GM18909 (cell line): ENCODE results near the gene CEP83.
"Not testable (repeated sequence)": the region's sequence is repeated elsewhere in the genome, so short reads cannot be mapped to it uniquely, and the experiment has no call there.

Experiments used
- ATAC-seq: cut with Tn5 transposase; IDR thresholded peaks from one replicate; pipeline ENCODE4 v1.9.1; 2021; ENCODE audit warnings: mild to moderate bottlenecking; ENCODE audit not compliant: unreplicated experiment, poor library complexity

Gene CEP83

DNA sequence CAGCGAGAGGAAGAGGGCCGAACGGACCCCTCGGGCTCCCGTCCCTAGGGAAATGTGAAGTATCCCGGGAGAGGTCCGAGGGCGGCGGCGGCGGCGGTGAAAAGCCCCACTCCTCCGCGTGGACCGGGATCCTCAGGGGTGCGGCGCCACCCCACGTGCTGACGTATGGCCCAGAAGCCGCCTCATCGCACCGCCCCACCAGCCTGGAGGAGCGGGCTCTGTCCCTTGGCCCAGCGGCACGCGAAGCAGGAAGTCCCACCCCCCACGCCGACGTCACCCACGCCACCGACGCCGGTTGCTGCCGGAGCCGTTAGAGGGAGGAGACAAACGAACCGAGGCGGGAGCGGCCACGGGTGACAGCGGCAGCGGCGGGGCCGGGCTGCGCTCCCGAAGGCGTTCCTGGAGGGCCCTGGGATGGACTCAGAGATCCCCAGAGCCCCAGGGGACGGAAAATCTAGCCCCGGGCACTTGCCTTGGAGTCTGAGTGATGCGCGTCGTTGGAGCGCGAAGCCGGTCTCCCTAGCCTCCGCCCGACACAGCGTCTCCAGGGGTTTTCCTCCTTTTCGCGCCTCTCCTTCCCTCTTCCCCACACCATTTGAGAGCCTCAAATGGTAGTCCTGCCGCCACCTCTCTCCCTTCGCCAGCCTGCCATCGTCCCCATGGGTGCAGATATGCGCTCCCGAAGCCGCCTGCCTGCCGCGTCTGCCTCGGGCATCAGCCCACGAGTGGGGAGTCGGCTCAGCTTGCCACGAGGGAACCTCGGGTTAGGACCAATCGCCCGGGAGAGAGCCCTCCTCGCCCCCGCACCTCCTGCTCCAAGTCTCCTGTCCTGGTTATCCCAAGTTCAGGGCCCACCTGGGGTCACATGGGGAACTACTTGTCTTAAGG, at the start of gene CEP83:
TSS of gene CEP83 (minus strand) at position 140 of the 888 bp plus-strand sequence. CDS start 47,377 bp downstream, outside the sequence.
- peak; percentile 99 for ATAC-seq

DNA sequence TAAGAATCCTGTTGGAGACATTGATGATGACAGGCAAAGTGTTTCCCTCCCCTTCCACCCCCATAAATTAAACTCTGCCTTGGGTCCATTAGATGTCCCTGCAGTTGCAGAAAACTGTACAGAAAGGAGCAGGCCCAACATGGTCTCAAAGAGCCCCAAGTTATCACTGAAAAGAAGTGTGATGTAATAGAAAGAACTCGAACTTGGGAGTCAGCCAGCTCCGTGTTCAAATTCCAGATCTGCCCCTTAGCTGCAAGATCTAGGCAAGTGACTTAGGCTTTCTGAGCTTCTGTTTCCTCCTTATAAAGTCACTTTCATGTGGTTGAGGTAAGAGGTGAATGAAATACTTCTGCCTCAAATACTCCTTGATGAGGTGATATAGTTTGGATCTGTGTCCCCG, 49.6 kb upstream of the CEP83 start:
- ATAC-seq: no peak

- ATAC-seq: no peak
Observed at GRCh38 chr12:94507455-94507854, 47.8 kb upstream of the CEP83 start.

GRCh38 chr12:94504386-94504785, 44.7 kb upstream of the CEP83 start:
- no peak for ATAC-seq

DNA sequence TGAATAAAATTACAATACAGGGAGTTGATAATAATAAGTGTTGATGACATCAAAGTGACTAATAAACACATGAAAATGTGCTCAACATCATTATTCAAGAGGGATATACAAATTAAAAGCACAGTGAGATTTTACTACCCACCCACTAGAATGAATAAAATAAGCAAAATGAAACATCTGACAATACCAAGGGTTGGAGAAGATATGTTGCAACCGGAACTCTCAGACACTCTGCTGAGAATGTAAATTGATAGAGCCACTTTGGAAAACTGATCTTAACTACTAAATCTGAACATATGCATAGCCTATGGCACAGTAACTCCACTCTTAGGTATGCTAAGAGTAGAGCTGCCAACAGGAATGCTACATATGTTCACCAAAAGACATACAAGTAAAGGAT, 44.0 kb upstream of the CEP83 start:
- ATAC-seq: no peak

- no peak for ATAC-seq
Observed at GRCh38 chr12:94500831-94501567, 41.3 kb upstream of the CEP83 start.

DNA sequence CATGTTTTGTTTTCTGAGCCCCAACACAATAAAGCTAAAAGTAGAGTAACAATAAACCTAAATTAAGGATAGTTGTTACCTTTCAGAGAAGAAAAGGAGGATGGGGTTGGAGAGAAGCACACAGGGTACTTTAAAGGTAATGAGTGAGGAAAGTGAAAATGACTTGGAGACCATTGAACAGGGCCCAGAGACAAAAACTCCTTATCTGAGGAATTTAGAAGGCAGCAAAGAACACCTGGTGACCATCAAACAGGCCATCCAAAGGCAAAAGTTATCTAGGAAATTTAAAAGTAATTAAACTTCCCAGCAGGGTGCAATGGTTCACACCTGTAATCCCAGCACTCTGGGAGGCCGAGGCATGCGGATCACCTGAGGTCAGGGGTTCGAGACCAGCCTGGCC, 39.0 kb upstream of the CEP83 start:
- ATAC-seq: no peak

- no peak for ATAC-seq
Observed at GRCh38 chr12:94498073-94498472, 38.4 kb upstream of the CEP83 start.

GRCh38 chr12:94495445-94496115, 35.9 kb upstream of the CEP83 start:
- ATAC-seq: no peak

GRCh38 chr12:94491489-94491888, 31.8 kb upstream of the CEP83 start:
- ATAC-seq: no peak

DNA sequence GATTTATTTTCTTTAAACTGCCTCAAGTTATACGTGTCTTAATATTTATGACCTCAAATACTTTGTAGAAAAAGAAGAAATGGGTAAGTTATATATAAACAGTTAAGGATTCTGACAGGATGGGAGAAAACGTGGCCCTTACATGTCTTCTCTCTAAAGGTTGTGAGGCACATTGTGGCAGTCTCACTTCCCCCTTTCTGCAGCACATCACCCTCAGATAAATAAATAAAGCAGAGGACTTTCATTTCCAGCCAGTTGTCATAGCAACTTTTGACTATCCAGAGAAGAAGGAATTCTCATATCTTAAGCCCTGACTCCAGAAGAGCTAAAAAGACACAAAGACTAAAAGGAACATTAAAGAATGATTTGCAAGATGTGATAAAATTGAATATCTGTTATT, 28.8 kb upstream of the CEP83 start:
- peak; percentile 94 for ATAC-seq

- ATAC-seq: no peak
Observed at GRCh38 chr12:94481734-94482133, 22.1 kb upstream of the CEP83 start.

DNA sequence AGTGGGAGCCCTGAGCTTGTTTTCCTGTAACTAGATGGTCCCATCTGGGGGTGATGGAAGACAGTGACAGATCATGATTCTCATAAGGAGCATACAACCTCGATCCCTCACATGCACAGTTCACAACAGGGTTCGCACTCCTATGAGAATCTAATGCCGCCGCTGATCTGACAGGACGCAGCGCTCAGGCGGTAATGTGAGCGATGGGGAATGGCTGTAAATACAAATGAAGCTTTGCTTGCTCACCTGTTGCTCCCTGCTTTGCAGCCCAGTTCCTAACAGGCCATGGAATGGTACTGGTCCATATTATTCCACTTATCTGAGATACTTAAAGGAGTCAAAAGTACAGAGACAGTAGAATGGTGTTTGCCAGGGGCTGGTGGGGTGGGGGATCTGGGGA, 9.9 kb upstream of the CEP83 start:
- ATAC-seq: no peak

DNA sequence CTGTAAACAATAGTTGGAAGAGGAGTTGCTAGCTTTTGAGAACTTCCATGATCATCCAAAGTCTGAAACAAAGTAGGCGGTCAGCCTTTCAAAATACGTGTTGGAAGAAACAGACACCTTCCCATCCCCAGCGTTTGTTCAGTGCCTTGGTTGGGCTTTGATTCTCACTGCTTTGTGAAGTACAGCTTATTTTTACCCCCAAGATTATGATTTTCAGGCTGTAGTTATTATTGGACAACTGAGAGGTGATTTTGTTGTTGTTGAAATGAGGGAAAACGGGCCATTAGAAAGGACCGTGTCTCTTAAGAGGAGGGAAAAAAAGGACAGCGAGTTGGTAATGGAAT, 921 bp upstream of the CEP83 start:
- no peak for ATAC-seq

GRCh38 chr12:94458877-94459727, 565 bp downstream of the CEP83 start:
- peak; percentile 43 for ATAC-seq

GRCh38 chr12:94457311-94457710, 2.4 kb downstream of the CEP83 start:
- no peak for ATAC-seq

GRCh38 chr12:94454318-94454717, 5.3 kb downstream of the CEP83 start:
- not testable (repeated sequence) for ATAC-seq

DNA sequence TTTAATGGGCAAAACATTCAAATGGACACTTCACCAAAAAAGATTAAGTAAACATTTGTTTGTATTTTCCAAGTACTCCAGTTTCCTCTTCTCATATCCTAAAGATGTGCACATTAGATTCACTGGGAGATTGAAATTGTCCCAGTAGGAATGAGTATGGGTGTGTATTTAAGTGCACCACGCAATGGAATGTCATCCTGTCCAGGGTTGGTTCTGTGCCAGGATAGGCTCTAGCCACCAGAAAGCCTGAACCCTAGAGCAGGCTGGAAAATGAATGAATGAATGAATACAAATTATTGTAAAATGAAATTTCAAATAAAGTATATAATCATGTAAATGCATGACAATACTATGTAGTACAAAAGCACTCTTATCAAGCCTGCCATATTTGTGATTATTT, 14.0 kb downstream of the CEP83 start:
- ATAC-seq: no peak

GRCh38 chr12:94437303-94437702, 22.4 kb downstream of the CEP83 start:
- no peak for ATAC-seq

GRCh38 chr12:94435511-94435927, 24.1 kb downstream of the CEP83 start:
- ATAC-seq: peak; percentile 53
